Gastrocnemius medialis (tissue), 4 donors: ENCODE measurements around the gene HDAC4.

ENCODE experiments used
- POLR2A ChIP-seq, 2 donors: fragments of 450-650 bp; IDR thresholded peaks; one replicate each; pipeline ENCODE4 v1.6.1; 2017; ENCODE audit warnings: antibody characterized with exemption in 2 of 2, mild to moderate bottlenecking in 2 of 2, moderate library complexity in 2 of 2
- TF ChIP-seq, protein P1 (sequence below), 5 experiments: fragments of 450-650 bp in 3 of 5; fragments of 200-600 bp in 2 of 5; sonication (generic) in 2 of 5; IDR thresholded peaks in 4 of 5; conservative IDR thresholded peaks in 1 of 5; 1 replicate in 4 of 5; 2 replicates in 1 of 5; pipeline ENCODE4 v1.5.1; 2016 to 2019; ENCODE audit warnings: antibody characterized with exemption in 5 of 5, mild to moderate bottlenecking in 3 of 5, moderate library complexity in 3 of 5

DNA sequence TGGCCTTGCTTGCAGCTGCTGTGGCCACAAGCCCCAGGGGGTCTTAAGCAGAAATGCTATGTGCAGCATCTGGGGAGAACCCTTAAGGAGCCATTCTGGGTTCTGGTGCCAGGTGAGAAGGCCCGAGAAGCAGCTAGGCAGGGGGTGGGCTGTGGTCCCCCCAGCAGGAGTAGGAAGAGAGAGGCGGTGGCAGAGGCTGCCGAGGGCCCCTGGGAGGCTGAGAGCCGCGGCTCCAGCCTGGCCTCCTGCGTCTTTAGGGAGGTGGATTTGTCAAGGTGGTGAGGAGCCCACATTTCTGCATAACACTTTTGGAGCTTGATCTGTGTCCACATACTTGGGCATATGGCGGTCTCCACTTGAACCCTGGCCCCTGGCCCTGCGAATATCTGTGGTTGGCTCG is 356.5 kb downstream of the HDAC4 start:
- no peak for TF ChIP-seq POLR2A (IDR thresholded peaks at IDR 0.05)
- TF ChIP-seq, protein P1, sequence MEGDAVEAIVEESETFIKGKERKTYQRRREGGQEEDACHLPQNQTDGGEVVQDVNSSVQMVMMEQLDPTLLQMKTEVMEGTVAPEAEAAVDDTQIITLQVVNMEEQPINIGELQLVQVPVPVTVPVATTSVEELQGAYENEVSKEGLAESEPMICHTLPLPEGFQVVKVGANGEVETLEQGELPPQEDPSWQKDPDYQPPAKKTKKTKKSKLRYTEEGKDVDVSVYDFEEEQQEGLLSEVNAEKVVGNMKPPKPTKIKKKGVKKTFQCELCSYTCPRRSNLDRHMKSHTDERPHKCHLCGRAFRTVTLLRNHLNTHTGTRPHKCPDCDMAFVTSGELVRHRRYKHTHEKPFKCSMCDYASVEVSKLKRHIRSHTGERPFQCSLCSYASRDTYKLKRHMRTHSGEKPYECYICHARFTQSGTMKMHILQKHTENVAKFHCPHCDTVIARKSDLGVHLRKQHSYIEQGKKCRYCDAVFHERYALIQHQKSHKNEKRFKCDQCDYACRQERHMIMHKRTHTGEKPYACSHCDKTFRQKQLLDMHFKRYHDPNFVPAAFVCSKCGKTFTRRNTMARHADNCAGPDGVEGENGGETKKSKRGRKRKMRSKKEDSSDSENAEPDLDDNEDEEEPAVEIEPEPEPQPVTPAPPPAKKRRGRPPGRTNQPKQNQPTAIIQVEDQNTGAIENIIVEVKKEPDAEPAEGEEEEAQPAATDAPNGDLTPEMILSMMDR (IDR thresholded peaks at IDR 0.05 in 4 of 5, conservative IDR thresholded peaks at IDR 0.05 in 1 of 5): no peak
